ENCODE data around the gene MT2A.

MT2A gene

GRCh38 chr16:56647641-56648431, 39.5 kb downstream of the MT2A start:
- Histone ChIP-seq H3K27ac (no peak overlapping the region), H3K36me3 (no peaks in the 10 kb centered on the region), H3K27me3 (ENCODE audit: insufficient read depth, low read depth, severe bottlenecking) (no peaks in the 10 kb centered on the region), H3K9me3 (ENCODE audit: severe bottlenecking) (no peaks in the 10 kb centered on the region), H3K4me3 (ENCODE audit: low read depth, low read length) (no peak overlapping the region)
- no peak for TF ChIP-seq CTCF (IDR thresholded peaks at IDR 0.05; ENCODE audit: low read depth, low read length)
- no peak for DNase-seq

GRCh38 chr16:56649271-56649670, 40.9 kb downstream of the MT2A start:
- Histone ChIP-seq H3K9me3 (ENCODE audit: severe bottlenecking) (no peaks in the 10 kb centered on the region), H3K27ac (no peak overlapping the region), H3K4me3 (ENCODE audit: low read depth, low read length) (no peak overlapping the region), H3K36me3 (no peaks in the 10 kb centered on the region), H3K27me3 (ENCODE audit: insufficient read depth, low read depth, severe bottlenecking) (no peaks in the 10 kb centered on the region)
- no peak for DNase-seq
- TF ChIP-seq CTCF (IDR thresholded peaks at IDR 0.05; ENCODE audit: low read depth, low read length) = no peak

- Histone ChIP-seq H3K27ac (no peak overlapping the region), H3K27me3 (ENCODE audit: insufficient read depth, low read depth, severe bottlenecking) (no peaks in the 10 kb centered on the region), H3K9me3 (ENCODE audit: severe bottlenecking) (no peaks in the 10 kb centered on the region), H3K4me3 (ENCODE audit: low read depth, low read length) (no peak overlapping the region), H3K36me3 (no peaks in the 10 kb centered on the region)
- no peak for DNase-seq
- TF ChIP-seq CTCF (IDR thresholded peaks at IDR 0.05; ENCODE audit: low read depth, low read length) = no peak
Measured at GRCh38 chr16:56649820-56650219, 41.4 kb downstream of the MT2A start.

DNA sequence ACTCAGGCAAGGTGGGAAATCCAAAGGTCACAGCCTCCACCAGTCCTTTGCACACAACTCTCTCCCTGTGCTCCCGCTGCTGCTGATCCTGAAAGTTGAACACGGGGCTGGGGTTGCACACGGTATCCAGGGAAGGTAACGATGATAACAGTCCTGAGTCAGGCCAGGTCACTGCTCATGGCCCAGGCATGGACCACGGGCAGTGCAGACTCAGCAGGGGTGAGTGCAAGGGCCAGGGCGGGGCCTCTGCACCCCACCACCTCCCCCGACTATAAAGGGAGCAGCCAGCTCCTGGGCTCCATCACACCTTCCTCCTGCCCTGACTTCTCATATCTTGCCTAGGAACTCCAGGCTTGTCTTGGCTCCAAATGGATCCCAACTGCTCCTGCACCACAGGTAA, 43.2 kb downstream of the MT2A start, which contains the start of gene MT1B:
Gene MT1B, plus strand, starts transcription at position 301 of the 400 bp plus-strand sequence. Its CDS starts 68 bp downstream, at position 369.
- no peak for TF ChIP-seq CTCF (IDR thresholded peaks at IDR 0.05; ENCODE audit: low read depth, low read length)
- Histone ChIP-seq H3K4me3 (ENCODE audit: low read depth, low read length) (no peak within 1 kb of the TSS), H3K27me3 (ENCODE audit: insufficient read depth, low read depth, severe bottlenecking) (no peaks in the 10 kb centered on the region), H3K9me3 (ENCODE audit: severe bottlenecking) (no peaks in the 10 kb centered on the region), H3K36me3 (no peaks in the 10 kb centered on the region), H3K27ac (no peak within 1 kb of the TSS)
- DNase-seq = no peak

DNA sequence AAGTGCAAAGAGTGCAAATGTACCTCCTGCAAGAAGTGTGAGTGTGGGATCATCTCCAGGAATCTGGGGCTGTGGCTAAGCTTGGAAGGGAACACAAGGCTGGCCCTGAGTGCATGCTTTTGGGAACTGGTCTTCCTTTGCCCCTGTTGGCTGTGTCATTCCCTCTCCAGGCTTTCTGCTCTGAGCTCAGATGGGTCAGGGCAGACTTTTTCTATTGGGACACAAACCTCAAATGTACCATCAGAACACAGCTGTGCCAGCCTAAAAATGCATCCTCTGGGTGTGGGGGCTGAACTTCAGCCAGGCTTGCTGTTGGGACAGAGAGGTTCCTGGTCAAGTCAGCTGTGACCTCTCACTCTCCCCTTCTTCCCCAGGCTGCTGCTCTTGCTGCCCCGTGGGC, 44.2 kb downstream of the MT2A start:
- no peak overlapping the region for H3K27ac ChIP-seq
- H3K9me3 ChIP-seq (ENCODE audit: severe bottlenecking) = no peaks in the 10 kb centered on the region
- no peak overlapping the region for H3K4me3 ChIP-seq (ENCODE audit: low read depth, low read length)
- no peaks in the 10 kb centered on the region for H3K36me3 ChIP-seq
- no peak for DNase-seq
- H3K27me3 ChIP-seq (ENCODE audit: insufficient read depth, low read depth, severe bottlenecking) = no peaks in the 10 kb centered on the region
- no peak for TF ChIP-seq CTCF (IDR thresholded peaks at IDR 0.05; ENCODE audit: low read depth, low read length)

- no peak overlapping the region for H3K27ac ChIP-seq
- no peak for DNase-seq
- H3K4me3 ChIP-seq (ENCODE audit: low read depth, low read length) = no peak overlapping the region
- no peaks in the 10 kb centered on the region for H3K9me3 ChIP-seq (ENCODE audit: severe bottlenecking)
- no peaks in the 10 kb centered on the region for H3K36me3 ChIP-seq
- TF ChIP-seq CTCF (IDR thresholded peaks at IDR 0.05; ENCODE audit: low read depth, low read length) = no peak
- H3K27me3 ChIP-seq (ENCODE audit: insufficient read depth, low read depth, severe bottlenecking) = no peaks in the 10 kb centered on the region
Measured at GRCh38 chr16:56653218-56653617, 44.8 kb downstream of the MT2A start.
